ENCODE data around the gene MAML3. TPM values are rescaled to one million over a fixed set of nuclear protein-coding genes. Genes with fewer than 3 reads are reported as not detected.

Gene MAML3
- polyA plus RNA-seq, 4 donors, result 1.4 to 10.3 (median 3.4) TPM

- FAIRE-seq (no peak), DNase-seq (no peak)
- 85 to 90% (median 86%) methylated on average over 3 of the region's 3 CpGs for WGBS, 3 donors
- Histone ChIP-seq H3K27ac (ENCODE audit: low read depth in 1 of 3, low read length in 2 of 3) (no peak overlapping the region), H3K27me3 (ENCODE audit: control insufficient read depth in 3 of 3, insufficient read depth in 3 of 3, low read length in 3 of 3) (no peaks in the 10 kb centered on the region), H3K9me3 (ENCODE audit: control insufficient read depth in 2 of 2, insufficient read depth in 1 of 2, low read depth in 1 of 2, low read length in 1 of 2) (peaks cover 0 to 9% of the 10 kb centered on the region in 2 donors), H3K4me3 (ENCODE audit: low read depth in 1 of 3, low read length in 3 of 3) (no peak overlapping the region), H3K4me1 (ENCODE audit: control insufficient read depth in 3 of 3, insufficient read depth in 2 of 3, low read depth in 1 of 3, low read length in 2 of 3) (peaks cover 0 to 13% (median 6%) of the 10 kb centered on the region in 3 donors), H3K36me3 (ENCODE audit: control insufficient read depth in 3 of 3, insufficient read depth in 2 of 3, low read depth in 1 of 3, low read length in 3 of 3) (peaks cover 0 to 4% (median 0%) of the 10 kb centered on the region in 3 donors)
Measured at GRCh38 chr4:139809757-139810140, 344.2 kb downstream of the MAML3 start.

DNA sequence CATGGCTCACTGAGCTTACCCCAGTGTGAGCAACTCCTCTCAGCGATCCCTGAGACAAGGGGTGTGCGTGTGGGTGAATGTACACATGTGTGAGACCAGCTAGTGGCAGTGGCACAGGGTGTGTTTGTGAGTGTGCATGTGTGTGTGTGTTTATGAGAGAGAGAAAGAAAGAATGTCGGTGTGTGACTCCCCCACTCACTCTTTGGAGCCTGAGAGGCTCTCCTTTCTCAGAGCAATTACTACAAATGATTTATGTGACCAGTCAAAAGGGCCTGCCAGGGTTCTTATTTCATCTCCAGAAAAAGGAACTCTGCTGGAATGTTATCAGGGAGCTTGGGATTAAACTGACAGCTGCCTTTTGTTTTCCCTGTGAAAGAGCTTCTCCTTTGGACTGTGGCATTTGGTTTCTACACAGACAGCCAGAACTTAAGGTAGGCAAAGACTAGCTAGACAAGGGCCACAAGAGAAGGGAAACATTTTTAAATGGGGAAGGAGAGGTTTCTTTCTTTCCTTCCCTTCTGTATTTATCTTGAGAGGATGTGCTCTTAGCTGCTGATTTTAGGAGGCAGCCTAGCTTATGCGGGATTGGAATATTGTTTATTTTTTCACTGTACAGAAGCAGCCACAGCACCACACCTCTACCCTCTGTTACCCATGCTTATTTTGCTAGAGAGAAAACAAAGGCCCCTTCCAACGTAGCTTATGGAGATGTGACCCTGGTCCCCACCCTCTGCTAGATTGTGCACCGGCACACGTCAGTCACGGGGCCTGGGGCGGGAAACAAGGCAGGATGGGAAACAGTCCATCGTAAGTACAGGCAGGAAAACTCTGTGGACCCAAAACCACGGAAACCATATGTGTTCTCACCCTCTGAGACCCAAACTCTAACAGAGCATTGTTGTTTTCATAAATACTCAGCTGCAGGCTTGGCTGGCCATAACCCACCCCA, 344.9 kb downstream of the MAML3 start:
- peaks cover 0 to 5% (median 0%) of the 10 kb centered on the region in 3 donors for H3K36me3 ChIP-seq (ENCODE audit: control insufficient read depth in 3 of 3, insufficient read depth in 2 of 3, low read depth in 1 of 3, low read length in 3 of 3)
- WGBS, 3 donors, result 38 to 50% (median 44%) methylated on average over 11 of the region's 11 CpGs
- H3K4me1 ChIP-seq (ENCODE audit: control insufficient read depth in 3 of 3, insufficient read depth in 2 of 3, low read depth in 1 of 3, low read length in 2 of 3), result peaks cover 0 to 13% (median 3%) of the 10 kb centered on the region in 3 donors
- no peaks in the 10 kb centered on the region for H3K27me3 ChIP-seq (ENCODE audit: control insufficient read depth in 3 of 3, insufficient read depth in 3 of 3, low read length in 3 of 3)
- DNase-seq (peak; percentile 20 to 28), FAIRE-seq (no peak)
- peaks cover 0 to 9% of the 10 kb centered on the region in 2 donors for H3K9me3 ChIP-seq (ENCODE audit: control insufficient read depth in 2 of 2, insufficient read depth in 1 of 2, low read depth in 1 of 2, low read length in 1 of 2)
- no peak overlapping the region for H3K4me3 ChIP-seq (ENCODE audit: low read depth in 1 of 3, low read length in 3 of 3)
- peak overlapping the region in 1 of 3 donors; percentile 36 for H3K27ac ChIP-seq (ENCODE audit: low read depth in 1 of 3, low read length in 2 of 3)

GRCh38 chr4:139808381-139808807, 345.6 kb downstream of the MAML3 start:
- DNase-seq (no peak), FAIRE-seq (no peak)
- Histone ChIP-seq H3K27ac (ENCODE audit: low read depth in 1 of 3, low read length in 2 of 3) (peak overlapping the region in 1 of 3 donors; percentile 36), H3K27me3 (ENCODE audit: control insufficient read depth in 3 of 3, insufficient read depth in 3 of 3, low read length in 3 of 3) (no peaks in the 10 kb centered on the region), H3K9me3 (ENCODE audit: control insufficient read depth in 2 of 2, insufficient read depth in 1 of 2, low read depth in 1 of 2, low read length in 1 of 2) (peaks cover 0 to 9% of the 10 kb centered on the region in 2 donors), H3K4me1 (ENCODE audit: control insufficient read depth in 3 of 3, insufficient read depth in 2 of 3, low read depth in 1 of 3, low read length in 2 of 3) (peaks cover 0 to 13% (median 3%) of the 10 kb centered on the region in 3 donors), H3K4me3 (ENCODE audit: low read depth in 1 of 3, low read length in 3 of 3) (no peak overlapping the region), H3K36me3 (ENCODE audit: control insufficient read depth in 3 of 3, insufficient read depth in 2 of 3, low read depth in 1 of 3, low read length in 3 of 3) (peaks cover 0 to 5% (median 0%) of the 10 kb centered on the region in 3 donors)
- 60 to 65% (median 63%) methylated on average over 4 of the region's 4 CpGs for WGBS, 3 donors

DNA sequence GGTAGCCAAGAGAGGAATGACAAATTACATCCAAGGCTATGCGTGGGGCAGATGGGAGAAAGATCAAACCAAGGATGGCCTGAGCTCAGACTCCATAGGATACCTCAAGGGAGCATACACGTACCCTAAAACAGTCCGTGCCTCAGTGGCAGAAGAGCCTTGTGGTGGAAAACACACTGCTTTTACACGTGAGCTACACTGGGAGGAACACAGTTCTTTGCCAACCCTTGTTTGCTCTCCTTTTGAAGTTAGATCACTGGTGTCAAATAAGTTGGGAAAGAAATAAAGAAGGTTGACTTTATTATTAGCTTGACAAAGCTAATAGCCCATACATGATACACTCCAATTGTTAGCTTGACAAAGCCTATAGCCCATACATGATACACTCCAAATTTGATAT, 346.5 kb downstream of the MAML3 start:
- Histone ChIP-seq H3K27me3 (ENCODE audit: control insufficient read depth in 3 of 3, insufficient read depth in 3 of 3, low read length in 3 of 3) (no peaks in the 10 kb centered on the region), H3K27ac (ENCODE audit: low read depth in 1 of 3, low read length in 2 of 3) (no peak overlapping the region), H3K9me3 (ENCODE audit: control insufficient read depth in 2 of 2, insufficient read depth in 1 of 2, low read depth in 1 of 2, low read length in 1 of 2) (peaks cover 0 to 9% of the 10 kb centered on the region in 2 donors), H3K4me3 (ENCODE audit: low read depth in 1 of 3, low read length in 3 of 3) (no peak overlapping the region), H3K36me3 (ENCODE audit: control insufficient read depth in 3 of 3, insufficient read depth in 2 of 3, low read depth in 1 of 3, low read length in 3 of 3) (peaks cover 0 to 4% (median 0%) of the 10 kb centered on the region in 3 donors), H3K4me1 (ENCODE audit: control insufficient read depth in 3 of 3, insufficient read depth in 2 of 3, low read depth in 1 of 3, low read length in 2 of 3) (peaks cover 0 to 13% (median 3%) of the 10 kb centered on the region in 3 donors)
- 94 to 99% (median 95%) methylated on average over 4 of the region's 4 CpGs for WGBS, 3 donors
- FAIRE-seq (no peak), DNase-seq (no peak)

GRCh38 chr4:139806929-139807328, 347.1 kb downstream of the MAML3 start:
- FAIRE-seq (no peak), DNase-seq (no peak)
- Histone ChIP-seq H3K36me3 (ENCODE audit: control insufficient read depth in 3 of 3, insufficient read depth in 2 of 3, low read depth in 1 of 3, low read length in 3 of 3) (peaks cover 0 to 3% (median 0%) of the 10 kb centered on the region in 3 donors), H3K27ac (ENCODE audit: low read depth in 1 of 3, low read length in 2 of 3) (no peak overlapping the region), H3K4me3 (ENCODE audit: low read depth in 1 of 3, low read length in 3 of 3) (no peak overlapping the region), H3K9me3 (ENCODE audit: control insufficient read depth in 2 of 2, insufficient read depth in 1 of 2, low read depth in 1 of 2, low read length in 1 of 2) (peaks cover 0 to 9% of the 10 kb centered on the region in 2 donors), H3K4me1 (ENCODE audit: control insufficient read depth in 3 of 3, insufficient read depth in 2 of 3, low read depth in 1 of 3, low read length in 2 of 3) (peaks cover 0 to 13% (median 3%) of the 10 kb centered on the region in 3 donors), H3K27me3 (ENCODE audit: control insufficient read depth in 3 of 3, insufficient read depth in 3 of 3, low read length in 3 of 3) (no peaks in the 10 kb centered on the region)
- WGBS, 3 donors, result 74 to 88% (median 79%) methylated on average over 4 of the region's 4 CpGs

DNA sequence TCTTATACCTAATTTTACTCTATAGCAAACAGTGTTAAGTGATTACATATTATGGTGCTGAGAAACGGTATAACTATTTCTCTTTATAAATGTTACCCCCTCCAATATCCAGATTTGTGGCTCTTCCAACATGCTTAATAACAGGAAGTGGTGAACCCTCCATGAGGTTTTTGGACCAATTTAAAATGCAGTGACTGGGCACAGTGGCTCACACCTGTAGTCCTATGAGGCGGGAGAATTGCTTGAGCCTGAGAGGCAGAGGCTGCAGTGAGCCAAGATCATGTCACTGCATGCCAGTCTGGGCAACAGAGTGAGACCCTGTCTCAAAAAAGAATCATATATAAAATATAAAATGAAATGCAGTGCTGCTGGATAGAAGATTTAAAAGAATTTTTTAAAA, 351.1 kb downstream of the MAML3 start:
- no peak for DNase-seq
- no peak for FAIRE-seq
- 75 to 92% (median 85%) methylated on average over 2 of the region's 2 CpGs for WGBS, 3 donors
- Histone ChIP-seq H3K4me1 (ENCODE audit: control insufficient read depth in 3 of 3, insufficient read depth in 2 of 3, low read depth in 1 of 3, low read length in 2 of 3) (peaks cover 0 to 3% (median 0%) of the 10 kb centered on the region in 3 donors), H3K36me3 (ENCODE audit: control insufficient read depth in 3 of 3, insufficient read depth in 2 of 3, low read depth in 1 of 3, low read length in 3 of 3) (peaks cover 0 to 3% (median 0%) of the 10 kb centered on the region in 3 donors), H3K27me3 (ENCODE audit: control insufficient read depth in 3 of 3, insufficient read depth in 3 of 3, low read length in 3 of 3) (no peaks in the 10 kb centered on the region), H3K27ac (ENCODE audit: low read depth in 1 of 3, low read length in 2 of 3) (no peak overlapping the region), H3K9me3 (ENCODE audit: control insufficient read depth in 2 of 2, insufficient read depth in 1 of 2, low read depth in 1 of 2, low read length in 1 of 2) (no peaks in the 10 kb centered on the region), H3K4me3 (ENCODE audit: low read depth in 1 of 3, low read length in 3 of 3) (no peak overlapping the region)

- Histone ChIP-seq H3K27ac (ENCODE audit: low read depth in 1 of 3, low read length in 2 of 3) (no peak overlapping the region), H3K4me3 (ENCODE audit: low read depth in 1 of 3, low read length in 3 of 3) (no peak overlapping the region), H3K36me3 (ENCODE audit: control insufficient read depth in 3 of 3, insufficient read depth in 2 of 3, low read depth in 1 of 3, low read length in 3 of 3) (peaks cover 0 to 3% (median 0%) of the 10 kb centered on the region in 3 donors), H3K9me3 (ENCODE audit: control insufficient read depth in 2 of 2, insufficient read depth in 1 of 2, low read depth in 1 of 2, low read length in 1 of 2) (no peaks in the 10 kb centered on the region), H3K27me3 (ENCODE audit: control insufficient read depth in 3 of 3, insufficient read depth in 3 of 3, low read length in 3 of 3) (no peaks in the 10 kb centered on the region), H3K4me1 (ENCODE audit: control insufficient read depth in 3 of 3, insufficient read depth in 2 of 3, low read depth in 1 of 3, low read length in 2 of 3) (peaks cover 0 to 3% (median 0%) of the 10 kb centered on the region in 3 donors)
- DNase-seq, result no peak
- 91 to 98% (median 95%) methylated on average over 1 of the region's 1 CpG for WGBS, 3 donors
- FAIRE-seq, result no peak
Measured at GRCh38 chr4:139802488-139802887, 351.5 kb downstream of the MAML3 start.

GRCh38 chr4:139801895-139802294, 352.1 kb downstream of the MAML3 start:
- H3K27ac ChIP-seq (ENCODE audit: low read depth in 1 of 3, low read length in 2 of 3), result no peak overlapping the region
- no peaks in the 10 kb centered on the region for H3K9me3 ChIP-seq (ENCODE audit: control insufficient read depth in 2 of 2, insufficient read depth in 1 of 2, low read depth in 1 of 2, low read length in 1 of 2)
- peaks cover 0 to 3% (median 0%) of the 10 kb centered on the region in 3 donors for H3K4me1 ChIP-seq (ENCODE audit: control insufficient read depth in 3 of 3, insufficient read depth in 2 of 3, low read depth in 1 of 3, low read length in 2 of 3)
- WGBS, 3 donors, result 92 to 95% (median 94%) methylated on average over 6 of the region's 6 CpGs
- no peaks in the 10 kb centered on the region for H3K27me3 ChIP-seq (ENCODE audit: control insufficient read depth in 3 of 3, insufficient read depth in 3 of 3, low read length in 3 of 3)
- FAIRE-seq, result no peak
- peaks cover 0 to 3% (median 0%) of the 10 kb centered on the region in 3 donors for H3K36me3 ChIP-seq (ENCODE audit: control insufficient read depth in 3 of 3, insufficient read depth in 2 of 3, low read depth in 1 of 3, low read length in 3 of 3)
- no peak overlapping the region for H3K4me3 ChIP-seq (ENCODE audit: low read depth in 1 of 3, low read length in 3 of 3)
- no peak for DNase-seq
